NT2/D1 (cell line): ENCODE results near the gene KIF1A.
"Not testable (repeated sequence)": the region's sequence is repeated elsewhere in the genome, so short reads cannot be mapped to it uniquely, and the experiment has no call there.

Experiments used
- SUZ12 ChIP-seq: IDR thresholded peaks from 2 replicates; pipeline ENCODE4 v1.6.1; 2011; ENCODE audit not compliant: insufficient read length, insufficient read depth; ENCODE audit errors: extremely low read depth
- YY1 ChIP-seq: IDR thresholded peaks from 2 replicates; pipeline ENCODE4 v1.6.1; 2011; ENCODE audit not compliant: insufficient read length, insufficient read depth
- ZNF274 ChIP-seq: IDR thresholded peaks from 2 replicates; pipeline ENCODE4 v1.6.1; 2011; ENCODE audit warnings: mild to moderate bottlenecking, low read depth, low read length

DNA sequence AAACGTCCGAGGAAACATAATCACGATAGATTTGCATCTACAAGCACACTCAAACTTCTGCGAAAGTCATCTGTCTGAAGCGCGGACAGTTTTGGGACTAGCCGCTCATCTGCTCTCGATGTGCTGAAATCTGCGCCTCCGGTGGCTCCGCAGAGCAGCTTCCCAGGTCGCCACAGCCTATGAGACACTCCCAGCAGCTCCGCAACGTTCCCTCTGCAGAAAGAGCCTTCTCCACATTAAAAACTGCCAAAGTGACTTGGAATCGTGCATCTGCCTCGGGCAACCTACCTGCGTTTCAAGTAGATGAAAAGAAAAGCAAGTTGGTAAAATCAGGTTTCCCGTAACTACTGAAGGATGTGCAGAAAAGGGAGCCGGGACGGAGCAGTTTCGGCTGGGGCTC, 119.4 kb downstream of the KIF1A start:
- not testable (repeated sequence) for TF ChIP-seq ZNF274, YY1, SUZ12
